A673 (cell line): Measurements from ENCODE around the gene ZNF681. TPM values are rescaled to one million over a fixed set of nuclear protein-coding genes. Genes with fewer than 3 reads are reported as not detected.

Source experiments
- BruUV-seq: library from RNA; stranded (reverse); fragments of 400-500 nt; replicated peaks from 2 replicates; lab custom pipeline; 2021; lab: Mats Ljungman, UMichigan
- CTCF ChIA-PET: fragments of 300-600 bp; sonication (Branson Sonifier 250); formaldehyde crosslinking; loops from one replicate; lab custom pipeline; 2022; ENCODE audit warnings: antibody characterized with exemption; lab: Charles Lee
- POLR2A ChIA-PET: fragments of 300-600 bp; sonication (Branson Sonifier 250); formaldehyde crosslinking; loops from one replicate; lab custom pipeline; 2022; ENCODE audit warnings: antibody characterized with exemption; ENCODE audit not compliant: low non-redundant PET; lab: Charles Lee
- DNase-seq: peaks from one replicate; pipeline ENCODE4 v3.0.0-alpha.2; 2015; ENCODE audit warnings: low spot score
- H3K27ac ChIP-seq: fragments of 200-600 bp; sonication (generic); 2 replicates; pipeline ENCODE4 v1.5.1; 2016; ENCODE audit warnings: mixed run types, low read depth, mild to moderate bottlenecking, mixed read lengths, antibody characterized with exemption, low read length; ENCODE audit not compliant: poor library complexity, severe bottlenecking
- H3K27me3 ChIP-seq: fragments of 200-600 bp; sonication (generic); replicated peaks from 2 replicates; pipeline ENCODE4 v1.6.1; 2017; ENCODE audit warnings: mixed run types, low read depth, mild to moderate bottlenecking, mixed read lengths, antibody characterized with exemption, low read length; ENCODE audit not compliant: insufficient read depth, poor library complexity
- H3K36me3 ChIP-seq: fragments of 200-600 bp; sonication (generic); 2 replicates; pipeline ENCODE4 v1.6.1; 2016; ENCODE audit warnings: mixed run types, mild to moderate bottlenecking, mixed read lengths, antibody characterized with exemption, low read length; ENCODE audit not compliant: insufficient read depth, poor library complexity, severe bottlenecking
- H3K4me1 ChIP-seq: fragments of 200-600 bp; sonication (generic); 2 replicates; pipeline ENCODE4 v1.6.1; 2017; ENCODE audit warnings: mixed run types, mild to moderate bottlenecking, mixed read lengths, antibody characterized with exemption, low read length; ENCODE audit not compliant: insufficient read depth, poor library complexity, severe bottlenecking
- H3K4me3 ChIP-seq: fragments of 200-600 bp; sonication (generic); 2 replicates; pipeline ENCODE4 v1.5.1; 2016; ENCODE audit warnings: low read depth, mixed run types, mild to moderate bottlenecking, mixed read lengths, low read length; ENCODE audit not compliant: poor library complexity, severe bottlenecking
- H3K9me3 ChIP-seq: fragments of 200-600 bp; sonication (generic); 2 replicates; pipeline ENCODE4 v1.6.1; 2016; ENCODE audit warnings: mixed run types, low read depth, mild to moderate bottlenecking, mixed read lengths, antibody characterized with exemption, low read length; ENCODE audit not compliant: poor library complexity, severe bottlenecking
- EZH2 ChIP-seq: fragments of 200-600 bp; sonication (generic); IDR thresholded peaks from 2 replicates; pipeline ENCODE4 v1.6.1; 2017; ENCODE audit warnings: borderline replicate concordance, low read depth, mild to moderate bottlenecking, mixed read lengths, antibody characterized with exemption, low read length; ENCODE audit not compliant: poor library complexity, severe bottlenecking
- intact Hi-C: fragments of 100-400 bp; cut with micrococcal nuclease; formaldehyde crosslinking; loops from one replicate; pipeline ENCODE4 v1.10.0; 2022; ENCODE audit not compliant: unreplicated experiment
- total RNA-seq: library from RNA; stranded (reverse); gene quantifications from 2 replicates; pipeline ENCODE4 v1.2.3, GENCODE V29; 2021
- TF ChIP-seq, protein P1 (sequence below): fragments of 300-800, 200-600 bp; sonication (generic); conservative IDR thresholded peaks from 2 replicates; pipeline ENCODE4 v1.5.1; 2017; ENCODE audit warnings: low read depth, mild to moderate bottlenecking, antibody characterized with exemption, low read length, moderate library complexity, mixed read lengths

Gene ZNF681
- total RNA-seq, 1 experiment from 2014 or later = 0.15 TPM

DNA sequence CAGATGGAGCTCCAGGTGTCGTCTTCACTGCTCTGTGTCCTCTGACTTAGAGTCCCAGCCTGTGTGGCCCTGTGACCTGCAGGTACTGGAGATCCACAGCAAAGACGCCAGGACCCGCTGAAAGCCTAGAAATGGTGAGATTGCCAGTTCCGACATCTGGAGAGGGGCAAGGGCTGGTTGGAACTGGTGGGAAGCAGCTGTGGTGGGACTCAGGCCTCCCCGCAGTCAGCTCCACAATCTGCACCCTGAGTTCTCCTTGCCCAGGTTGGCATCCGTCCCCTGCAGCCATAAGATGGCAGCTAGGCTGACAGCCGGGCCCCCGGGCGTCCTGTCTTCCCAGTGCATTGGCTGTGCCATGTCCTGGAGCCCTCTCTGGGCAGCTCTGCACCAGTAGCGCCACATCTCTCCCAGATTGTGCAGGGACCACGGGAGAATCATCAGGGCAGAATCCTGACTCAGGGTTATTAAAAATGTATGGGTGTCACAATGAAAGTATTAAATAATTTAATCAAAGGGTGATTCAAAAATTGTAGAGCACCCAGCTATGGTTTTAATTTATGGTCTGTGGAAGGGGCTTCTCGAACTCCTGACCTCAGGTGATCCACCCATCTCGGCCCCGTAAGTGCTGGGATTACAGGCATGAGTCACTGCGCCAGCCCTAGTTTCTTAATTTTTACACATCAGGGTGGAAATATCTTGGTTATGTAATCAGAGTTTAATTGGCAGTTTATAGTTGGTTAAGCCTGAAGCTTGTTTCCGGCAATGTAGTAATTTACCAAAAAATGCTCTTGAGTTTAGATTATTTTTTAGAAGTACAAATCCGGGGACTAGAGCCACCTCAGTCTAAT lies 32.2 kb upstream of the ZNF681 start:
- CTCF ChIA-PET = no interaction called here

DNA sequence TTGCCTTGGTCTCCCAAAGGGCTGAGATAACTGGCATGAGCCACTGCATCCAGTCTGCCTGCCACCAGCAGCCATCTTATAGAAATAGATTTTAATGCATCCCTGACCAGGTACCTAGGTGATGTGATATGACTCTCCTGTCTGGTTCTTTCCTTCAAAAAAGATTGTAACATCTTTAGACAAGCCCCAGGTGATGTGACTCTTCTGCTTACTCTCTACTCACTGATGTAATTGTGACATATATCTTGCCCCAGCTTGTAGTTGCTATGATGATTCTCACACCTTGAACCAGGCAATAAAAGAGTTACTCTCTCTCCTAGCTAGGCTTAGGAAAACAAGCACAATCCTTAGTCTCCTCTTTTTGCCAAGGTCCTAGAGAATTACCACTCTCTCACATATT lies 30.6 kb upstream of the ZNF681 start:
- H3K27ac ChIP-seq = no peak overlapping the region
- TF ChIP-seq, protein P1, sequence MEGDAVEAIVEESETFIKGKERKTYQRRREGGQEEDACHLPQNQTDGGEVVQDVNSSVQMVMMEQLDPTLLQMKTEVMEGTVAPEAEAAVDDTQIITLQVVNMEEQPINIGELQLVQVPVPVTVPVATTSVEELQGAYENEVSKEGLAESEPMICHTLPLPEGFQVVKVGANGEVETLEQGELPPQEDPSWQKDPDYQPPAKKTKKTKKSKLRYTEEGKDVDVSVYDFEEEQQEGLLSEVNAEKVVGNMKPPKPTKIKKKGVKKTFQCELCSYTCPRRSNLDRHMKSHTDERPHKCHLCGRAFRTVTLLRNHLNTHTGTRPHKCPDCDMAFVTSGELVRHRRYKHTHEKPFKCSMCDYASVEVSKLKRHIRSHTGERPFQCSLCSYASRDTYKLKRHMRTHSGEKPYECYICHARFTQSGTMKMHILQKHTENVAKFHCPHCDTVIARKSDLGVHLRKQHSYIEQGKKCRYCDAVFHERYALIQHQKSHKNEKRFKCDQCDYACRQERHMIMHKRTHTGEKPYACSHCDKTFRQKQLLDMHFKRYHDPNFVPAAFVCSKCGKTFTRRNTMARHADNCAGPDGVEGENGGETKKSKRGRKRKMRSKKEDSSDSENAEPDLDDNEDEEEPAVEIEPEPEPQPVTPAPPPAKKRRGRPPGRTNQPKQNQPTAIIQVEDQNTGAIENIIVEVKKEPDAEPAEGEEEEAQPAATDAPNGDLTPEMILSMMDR = no peak
- TF ChIP-seq EZH2 = no peak
- intact Hi-C loops = no loop called here
- no TSS peak for BruUV-seq
- ChIA-PET POLR2A (no interaction called here), CTCF (no interaction called here)
- no peaks in the 10 kb centered on the region for H3K27me3 ChIP-seq
- H3K4me3 ChIP-seq = no peak overlapping the region
- H3K36me3 ChIP-seq = no peaks in the 10 kb centered on the region
- H3K9me3 ChIP-seq = peaks cover 25% of the 10 kb centered on the region
- DNase-seq = no peak
- H3K4me1 ChIP-seq = no peaks in the 10 kb centered on the region

More for the DNA sequence above, 32.2 kb upstream of the ZNF681 start:
- no TSS peak for BruUV-seq
- no peak for DNase-seq
- Histone ChIP-seq H3K27ac (no peak overlapping the region), H3K4me3 (no peak overlapping the region), H3K4me1 (no peaks in the 10 kb centered on the region), H3K36me3 (no peaks in the 10 kb centered on the region), H3K27me3 (no peaks in the 10 kb centered on the region), H3K9me3 (peaks cover 36% of the 10 kb centered on the region)
- intact Hi-C loops = no loop called here
- no peak for TF ChIP-seq EZH2
- TF ChIP-seq, protein P1 = no peak
- POLR2A ChIA-PET = no interaction called here

DNA sequence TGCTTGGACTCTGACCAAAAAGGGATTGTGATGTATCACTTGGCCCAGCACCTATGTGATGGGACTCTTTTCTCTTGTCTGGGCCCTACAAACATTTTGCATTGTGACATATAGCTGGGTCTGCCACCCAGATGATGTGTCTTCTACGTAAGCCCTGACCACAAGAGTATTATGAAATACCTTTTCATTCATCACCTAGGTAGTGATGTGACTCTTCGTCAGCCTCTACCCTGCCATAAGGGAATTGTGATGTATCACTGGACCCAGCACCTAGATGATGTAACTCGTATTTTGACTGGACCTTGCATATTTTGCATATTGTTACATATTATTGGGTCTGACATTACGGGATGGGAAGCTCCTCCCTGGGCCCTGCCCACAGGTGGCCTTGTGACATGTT lies 29.7 kb upstream of the ZNF681 start:
- ChIA-PET CTCF (no interaction called here), POLR2A (no interaction called here)
- Histone ChIP-seq H3K4me1 (no peaks in the 10 kb centered on the region), H3K27me3 (no peaks in the 10 kb centered on the region), H3K36me3 (no peaks in the 10 kb centered on the region), H3K9me3 (peaks cover 29% of the 10 kb centered on the region), H3K4me3 (no peak overlapping the region), H3K27ac (no peak overlapping the region)
- intact Hi-C loops = no loop called here
- BruUV-seq = no TSS peak
- DNase-seq = no peak
- TF ChIP-seq, protein P1 = no peak
- TF ChIP-seq EZH2 = no peak
